Caki2 (cell line): Measurements from ENCODE around the gene MPP3. TPM values are rescaled to one million over a fixed set of nuclear protein-coding genes. Genes with fewer than 3 reads are reported as not detected.
"Not testable (repeated sequence)": the region's sequence is repeated elsewhere in the genome, so short reads cannot be mapped to it uniquely, and the experiment has no call there.

Experiments
- DNase-seq: peaks from one replicate; pipeline ENCODE4 v3.0.0-alpha.2; 2015; ENCODE audit warnings: low read depth
- in situ Hi-C: cut with HindIII; loops from 2 replicates; pipeline ENCODE4 v1.10.0; 2016; ENCODE audit warnings: low sequenced_read_pairs, low pct_unique_long_range_greater_than_20kb, mixed read lengths
- total RNA-seq: library from RNA; depleted of rRNA; stranded (reverse); fragments of >200 nt; shearing (Covaris generic); gene quantifications from 2 replicates; pipeline ENCODE4 v1.2.3, GENCODE V29; 2014; ENCODE audit warnings: low replicate concordance

MPP3 gene
- total RNA-seq, 1 experiment from 2014 or later = 11.6 TPM

DNA sequence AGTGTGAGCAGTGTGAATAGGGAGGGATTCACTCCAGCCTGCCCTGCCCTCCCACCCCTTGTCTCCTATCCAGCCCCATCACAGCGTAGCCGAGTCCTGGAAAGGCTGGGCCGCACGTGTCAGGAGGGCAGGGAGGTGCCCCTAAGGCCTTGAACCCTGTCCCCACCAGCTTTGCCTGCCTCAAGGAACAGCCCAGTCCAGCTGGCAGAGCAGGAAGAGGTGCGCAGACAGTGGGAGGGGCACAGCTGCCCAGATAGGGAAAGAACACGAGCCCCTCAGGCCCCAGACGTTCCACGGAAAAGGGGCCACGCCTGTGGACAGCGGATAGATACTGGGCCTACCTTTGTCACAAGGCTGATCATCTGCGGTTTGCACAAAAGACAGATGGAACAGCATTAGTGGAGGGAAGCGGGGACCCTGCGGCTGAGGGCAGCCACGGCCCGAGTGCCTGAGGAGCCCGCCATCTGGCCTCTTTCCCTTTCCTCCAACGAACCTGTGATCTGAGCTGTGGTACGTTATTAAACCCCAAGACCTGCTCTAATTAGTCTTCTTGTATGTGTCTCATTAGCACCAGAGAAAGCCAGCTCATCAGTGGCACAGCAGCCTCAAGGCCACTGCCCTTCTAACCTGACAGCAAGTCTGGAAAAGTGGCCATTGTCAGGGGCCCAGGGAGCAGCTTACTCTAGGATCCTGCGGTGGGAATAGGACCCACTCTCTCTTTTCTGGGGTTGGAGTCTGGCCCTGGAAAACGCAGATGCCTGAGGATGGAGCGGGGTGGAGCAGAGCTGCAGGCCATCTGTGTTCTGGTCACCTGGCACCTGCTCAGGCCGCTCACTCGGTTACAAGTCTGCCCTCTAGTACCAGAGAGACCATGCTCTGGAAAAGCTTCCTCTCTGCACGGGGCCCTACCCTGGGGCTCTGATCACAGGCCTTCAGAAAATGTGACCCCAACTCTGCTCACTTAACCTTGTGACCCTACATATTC is 16.3 kb downstream of the MPP3 start:
- DNase-seq = no peak
- in situ Hi-C loops = no loop called here

- in situ Hi-C loops = no loop called here
- no peak for DNase-seq
Measured at GRCh38 chr17:43814714-43815113, 18.2 kb downstream of the MPP3 start.

GRCh38 chr17:43814026-43814425 is 18.9 kb downstream of the MPP3 start:
- in situ Hi-C loops = no loop called here

GRCh38 chr17:43813386-43813785 is 19.6 kb downstream of the MPP3 start:
- DNase-seq = no peak
- in situ Hi-C loops = no loop called here

More at GRCh38 chr17:43814026-43814425, 18.9 kb downstream of the MPP3 start:
- DNase-seq = no peak

DNA sequence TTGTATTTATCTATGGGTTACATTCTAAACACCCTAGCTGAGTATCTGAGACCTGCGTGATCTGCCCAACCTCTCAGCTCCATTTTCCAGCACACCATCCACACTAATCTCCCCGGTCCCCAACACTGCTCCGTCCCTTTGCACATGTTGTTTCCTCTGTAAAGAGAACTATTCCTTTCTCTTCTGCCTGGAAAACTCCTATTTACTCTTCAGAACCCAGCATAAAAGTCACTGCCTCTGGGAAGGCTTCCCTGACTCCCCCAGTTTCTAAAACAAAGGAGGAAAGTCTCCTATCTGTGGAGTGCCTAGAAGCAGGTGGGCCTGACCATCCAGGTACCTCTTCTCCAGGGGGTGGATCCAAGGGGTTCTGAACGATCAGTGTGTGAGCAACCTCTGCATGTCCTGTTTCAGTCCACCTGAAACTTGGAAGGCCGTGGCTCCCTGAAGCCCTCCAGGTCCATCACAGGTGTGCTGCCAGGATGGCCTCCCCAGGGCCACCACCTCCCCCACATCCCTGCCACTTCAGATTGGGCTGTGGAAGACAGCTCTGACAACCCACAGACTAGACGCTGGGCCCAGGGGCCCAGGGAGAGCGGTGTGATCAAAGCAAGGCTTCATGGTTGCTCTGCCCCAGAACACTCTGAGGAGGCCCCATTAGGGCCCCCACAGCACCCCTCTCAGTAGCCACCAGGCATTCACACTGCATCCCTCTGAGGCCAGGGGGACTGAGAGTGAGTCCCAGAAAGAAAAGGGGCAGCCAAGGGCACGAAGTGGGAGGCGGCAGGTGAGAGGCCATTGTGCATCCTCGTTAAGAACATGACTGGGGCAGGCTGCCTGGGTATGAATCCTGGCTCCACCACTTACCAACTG is 20.3 kb downstream of the MPP3 start:
- DNase-seq = no peak
- in situ Hi-C loops = no loop called here

DNA sequence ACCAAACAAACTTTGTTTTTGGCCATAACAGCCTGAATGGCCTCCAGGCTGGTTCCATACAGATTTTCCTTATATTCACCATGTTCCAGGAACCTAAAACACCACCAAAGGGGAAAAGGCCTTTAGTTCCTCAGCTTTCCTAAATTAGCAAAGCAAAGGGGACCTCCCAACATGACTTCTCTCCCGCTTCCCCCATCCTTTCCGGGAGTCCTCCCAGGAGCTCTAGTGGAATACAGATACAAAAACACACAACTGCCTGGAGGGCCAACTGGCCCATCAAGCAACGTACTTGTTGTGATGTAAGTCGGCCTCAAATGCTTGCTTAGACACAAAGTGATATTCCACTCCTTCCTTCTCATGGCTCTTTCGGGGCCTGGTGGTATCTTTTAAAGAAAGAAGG is 22.1 kb downstream of the MPP3 start:
- DNase-seq = no peak

DNA sequence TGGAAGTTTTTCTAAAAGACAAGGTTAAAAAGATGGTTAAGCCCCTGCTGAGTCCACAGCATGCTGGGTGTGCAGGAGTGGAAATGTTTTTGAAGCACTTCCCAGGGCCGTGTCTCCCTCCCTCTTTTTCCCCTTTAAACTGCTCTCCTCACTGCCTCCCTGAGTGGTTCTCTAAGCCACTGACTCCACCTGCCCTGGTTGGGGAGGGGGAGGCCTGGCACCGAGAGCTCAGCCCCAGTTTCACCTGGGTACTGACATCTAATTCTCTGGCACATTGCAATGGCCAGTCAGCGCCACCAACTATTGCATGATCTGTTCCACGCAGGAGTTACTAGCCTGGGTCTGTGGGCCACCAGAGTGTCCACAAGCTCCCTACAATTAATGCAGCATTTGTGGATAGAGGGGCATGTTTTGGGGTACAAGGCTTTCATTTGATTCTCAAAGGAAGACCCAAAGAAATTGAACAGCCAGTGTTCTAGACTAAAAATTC is 22.7 kb downstream of the MPP3 start:
- in situ Hi-C loops = no loop called here
- no peak for DNase-seq

More for the DNA sequence above, 22.1 kb downstream of the MPP3 start:
- in situ Hi-C loops = no loop called here

DNA sequence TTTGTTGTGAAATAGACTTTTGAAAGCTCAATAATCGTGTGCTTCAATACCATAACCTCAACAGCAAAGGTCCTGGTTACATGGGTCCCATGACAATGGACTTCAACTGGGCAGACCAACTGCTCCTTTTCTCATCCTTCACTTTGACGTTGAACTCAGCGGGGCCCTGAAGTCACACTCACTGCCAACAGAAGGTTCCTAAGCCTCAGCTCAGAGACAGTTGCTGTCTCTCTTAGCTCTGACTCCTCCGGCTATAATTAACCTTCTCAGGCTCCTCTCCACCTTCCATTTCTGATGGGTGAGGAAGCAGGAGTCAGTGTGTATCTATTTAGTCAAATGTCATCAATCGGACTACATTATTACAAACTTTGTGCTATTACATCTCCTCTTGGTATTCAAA is 23.8 kb downstream of the MPP3 start:
- no peak for DNase-seq
- in situ Hi-C loops = no loop called here

GRCh38 chr17:43808076-43808475 is 24.9 kb downstream of the MPP3 start:
- in situ Hi-C loops = no loop called here
- no peak for DNase-seq

DNA sequence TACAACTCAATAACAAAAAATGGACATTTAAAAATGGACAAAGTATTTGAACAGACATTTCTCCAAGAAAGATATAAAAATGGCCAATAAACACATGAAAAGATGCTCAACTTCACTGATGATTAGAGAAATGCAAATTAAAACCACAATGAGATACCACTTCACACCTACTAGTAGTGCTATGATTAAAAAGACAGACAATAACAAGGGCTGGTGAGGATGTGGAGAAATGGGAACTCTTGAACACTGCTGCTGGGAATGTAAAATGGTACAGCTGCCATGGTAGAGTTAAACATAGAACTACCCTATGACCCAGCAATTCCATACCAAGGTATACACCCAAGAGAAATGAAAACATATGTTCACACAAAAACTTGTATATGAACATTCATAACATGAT is 27.8 kb downstream of the MPP3 start:
- DNase-seq = no peak
- in situ Hi-C loops = no loop called here

- DNase-seq = no peak
- in situ Hi-C loops = no loop called here
Measured at GRCh38 chr17:43803758-43804157, 29.2 kb downstream of the MPP3 start.

DNA sequence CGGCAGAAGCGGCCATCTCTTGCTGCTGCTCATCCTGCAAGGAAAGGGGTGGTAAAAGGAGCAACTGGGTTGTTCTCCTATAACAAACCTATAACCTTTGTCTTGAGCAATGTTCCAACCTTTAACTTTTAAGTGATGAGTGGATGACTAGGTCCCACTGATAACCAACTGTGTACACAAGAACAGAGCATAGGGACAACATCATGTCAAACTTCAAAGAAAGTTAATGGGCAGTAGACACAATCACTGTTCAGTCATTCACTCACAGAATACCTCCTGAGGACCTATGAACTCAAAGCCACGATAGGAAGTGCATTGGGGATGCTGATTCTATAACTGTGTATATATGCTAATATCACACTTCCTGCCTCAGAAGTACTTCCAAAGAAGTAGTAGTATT is 31.1 kb downstream of the MPP3 start:
- in situ Hi-C loops = no loop called here
- DNase-seq = no peak

GRCh38 chr17:43800736-43801135 is 32.2 kb downstream of the MPP3 start:
- in situ Hi-C loops = no loop called here
- no peak for DNase-seq

DNA sequence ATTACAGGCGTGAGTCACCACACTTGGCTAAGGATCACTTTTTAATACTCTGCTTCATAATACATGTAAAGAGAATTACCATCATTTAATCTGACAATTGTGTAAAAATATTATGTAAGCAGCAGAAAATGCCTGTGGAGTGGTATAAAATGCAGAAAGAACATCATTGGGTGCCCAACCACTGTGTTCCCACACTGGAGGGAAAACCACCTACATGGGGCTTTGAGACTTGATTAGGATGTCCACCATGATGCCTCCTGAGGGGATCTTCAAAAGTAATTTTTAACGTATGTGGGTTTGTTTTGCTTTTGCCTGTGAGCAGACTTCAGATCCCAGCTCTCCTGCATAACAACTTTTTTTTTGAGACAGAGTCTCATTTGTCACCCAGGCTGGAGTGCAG is 33.9 kb downstream of the MPP3 start:
- no peak for DNase-seq
- in situ Hi-C loops = no loop called here

- in situ Hi-C loops, DNase-seq: not testable (repeated sequence)
Measured at GRCh38 chr17:43798024-43798423, 34.9 kb downstream of the MPP3 start.

DNA sequence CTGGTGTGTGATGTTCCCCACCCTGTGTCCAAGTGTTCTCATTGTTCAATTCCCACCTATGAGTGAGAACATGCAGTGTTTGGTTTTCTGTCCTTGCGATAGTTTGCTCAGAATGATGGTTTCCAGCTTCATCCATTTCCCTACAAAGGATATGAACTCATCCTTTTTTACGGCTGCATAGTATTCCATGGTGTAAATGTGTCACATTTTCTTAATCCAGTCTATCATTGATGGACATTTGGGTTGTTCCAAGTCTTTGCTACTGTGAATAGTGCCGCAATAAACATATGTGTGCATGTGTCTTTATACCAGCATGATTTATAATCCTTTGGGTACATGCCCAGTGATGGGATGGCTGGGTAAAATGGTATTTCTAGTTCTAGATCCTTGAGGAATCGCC is 40.3 kb downstream of the MPP3 start:
- in situ Hi-C loops, DNase-seq: not testable (repeated sequence)

DNA sequence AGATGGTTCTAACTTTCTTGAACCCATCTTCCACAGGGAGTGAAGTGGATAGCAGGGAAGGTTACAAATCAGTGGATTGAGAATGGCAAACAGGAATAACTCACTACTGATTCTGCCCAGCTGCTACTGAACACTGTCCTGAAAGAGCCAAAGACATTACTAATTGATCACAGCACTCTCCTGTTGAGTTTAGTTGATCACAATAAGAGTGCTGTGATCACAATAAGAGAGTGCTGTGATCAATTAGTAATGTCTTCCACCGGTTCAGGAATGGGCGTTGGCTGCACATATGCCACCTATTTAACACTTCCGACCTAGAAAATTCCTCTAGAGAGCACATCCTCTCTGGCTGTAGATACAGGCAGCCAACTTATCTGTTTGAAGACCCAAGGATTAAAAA is 41.4 kb downstream of the MPP3 start:
- DNase-seq = peak; percentile 49
- in situ Hi-C loops = no loop called here

- in situ Hi-C loops = no loop called here
- DNase-seq = no peak
Measured at GRCh38 chr17:43790311-43790940, 42.5 kb downstream of the MPP3 start.
